ENCODE data around the gene DDX18.
A peak's percentile ranks its signal among the peaks of the same experiment; 100 is the strongest.

Gene DDX18

GRCh38 chr2:117835990-117836760 lies 21.7 kb downstream of the DDX18 start:
- DNase-seq = peak; percentile 26

- no peak for DNase-seq
These were observed 30.8 kb downstream of the DDX18 start for GRCh38 chr2:117845304-117845703.

- no peak for DNase-seq
These were observed 35.5 kb downstream of the DDX18 start for GRCh38 chr2:117850015-117850414.

- DNase-seq = no peak
These were observed 36.0 kb downstream of the DDX18 start for GRCh38 chr2:117850461-117850860.

- no peak for DNase-seq
These were observed 37.5 kb downstream of the DDX18 start for GRCh38 chr2:117851969-117852368.

GRCh38 chr2:117853316-117853715 lies 38.8 kb downstream of the DDX18 start:
- DNase-seq = no peak

- no peak for DNase-seq
These were observed 39.4 kb downstream of the DDX18 start for GRCh38 chr2:117853873-117854272.

GRCh38 chr2:117854610-117855009 lies 40.1 kb downstream of the DDX18 start:
- DNase-seq = no peak

GRCh38 chr2:117855886-117856285 lies 41.4 kb downstream of the DDX18 start:
- no peak for DNase-seq

GRCh38 chr2:117856415-117857210 lies 42.1 kb downstream of the DDX18 start:
- DNase-seq = no peak

- DNase-seq = no peak
These were observed 43.8 kb downstream of the DDX18 start for GRCh38 chr2:117858336-117858735.

- DNase-seq = no peak
These were observed 44.5 kb downstream of the DDX18 start for GRCh38 chr2:117858892-117859531.

- peak; percentile 11 for DNase-seq
These were observed 45.0 kb downstream of the DDX18 start for GRCh38 chr2:117859532-117859911.

- no peak for DNase-seq
These were observed 45.6 kb downstream of the DDX18 start for GRCh38 chr2:117859924-117860647.

GRCh38 chr2:117862459-117862858 lies 48.0 kb downstream of the DDX18 start:
- DNase-seq = no peak

GRCh38 chr2:117875786-117876185 lies 61.3 kb downstream of the DDX18 start:
- DNase-seq = no peak

GRCh38 chr2:117879003-117879402 lies 64.5 kb downstream of the DDX18 start:
- no peak for DNase-seq

Data from activated gamma-delta T cell (primary cell).